Astrocyte (in vitro differentiated cells and primary cell): ENCODE data around the gene FEZ2. TPM values are rescaled to one million over a fixed set of nuclear protein-coding genes. Genes with fewer than 3 reads are reported as not detected.

ENCODE experiments used
- DNase-seq: peaks from one replicate; pipeline ENCODE4 v3.0.0-alpha.2; 2010; ENCODE audit warnings: low read depth
- FAIRE-seq: peaks from 2 replicates; lab custom pipeline; 2011; peaks lifted over from hg19 to GRCh38; lab: Jason Lieb, UNC
- H2AFZ ChIP-seq: 2 replicates; pipeline ENCODE4 v1.6.0; 2012; ENCODE audit warnings: low read depth, low read length, inconsistent platforms
- H3K27ac ChIP-seq: 2 replicates; pipeline ENCODE4 v1.5.1; 2011; ENCODE audit warnings: low read depth, low read length, inconsistent platforms
- H3K27me3 ChIP-seq: 2 replicates; pipeline ENCODE4 v1.6.0; 2011; ENCODE audit warnings: low read length, inconsistent platforms; ENCODE audit not compliant: insufficient read depth
- H3K36me3 ChIP-seq: 2 replicates; pipeline ENCODE4 v1.5.1; 2011; ENCODE audit warnings: low read length, inconsistent platforms; ENCODE audit not compliant: insufficient read depth
- H3K4me1 ChIP-seq: 2 replicates; pipeline ENCODE4 v1.5.1; 2011; ENCODE audit warnings: low read length, inconsistent platforms; ENCODE audit not compliant: insufficient read depth
- H3K4me2 ChIP-seq: 2 replicates; pipeline ENCODE4 v1.6.0; 2012; ENCODE audit warnings: low read length, inconsistent platforms
- H3K4me3 ChIP-seq: 2 replicates; pipeline ENCODE4 v1.5.1; 2011; ENCODE audit warnings: low read depth, mild to moderate bottlenecking, low read length, inconsistent platforms; ENCODE audit not compliant: insufficient read depth
- H3K79me2 ChIP-seq: 2 replicates; pipeline ENCODE4 v1.6.0; 2012; ENCODE audit warnings: mild to moderate bottlenecking, low read length, inconsistent platforms; ENCODE audit not compliant: insufficient read depth
- H3K9ac ChIP-seq: 2 replicates; pipeline ENCODE4 v1.6.0; 2012; ENCODE audit warnings: mild to moderate bottlenecking, low read length, inconsistent platforms
- H3K9me3 ChIP-seq: 2 replicates; pipeline ENCODE4 v1.5.1; 2012; ENCODE audit warnings: low read depth, mild to moderate bottlenecking, low read length, inconsistent platforms; ENCODE audit not compliant: insufficient read depth
- H4K20me1 ChIP-seq: 2 replicates; pipeline ENCODE4 v1.6.0; 2012; ENCODE audit warnings: low read length, inconsistent platforms; ENCODE audit not compliant: insufficient read depth
- H3K27ac Mint-ChIP-seq: one replicate; pipeline ENCODE4 v1.8.0; 2021; ENCODE audit warnings: mild to moderate bottlenecking, mixed read lengths; ENCODE audit not compliant: unreplicated experiment
- H3K27me3 Mint-ChIP-seq: one replicate; pipeline ENCODE4 v1.8.0; 2021; ENCODE audit warnings: low read depth, mixed read lengths; ENCODE audit not compliant: unreplicated experiment
- H3K36me3 Mint-ChIP-seq: one replicate; pipeline ENCODE4 v1.8.0; 2021; ENCODE audit warnings: low read depth, mixed read lengths; ENCODE audit not compliant: unreplicated experiment
- H3K4me1 Mint-ChIP-seq: one replicate; pipeline ENCODE4 v1.8.0; 2021; ENCODE audit warnings: low read depth, mixed read lengths; ENCODE audit not compliant: unreplicated experiment
- H3K4me3 Mint-ChIP-seq: one replicate; pipeline ENCODE4 v1.8.0; 2021; ENCODE audit warnings: mild to moderate bottlenecking, moderate library complexity, mixed read lengths; ENCODE audit not compliant: unreplicated experiment
- H3K9me3 Mint-ChIP-seq: one replicate; pipeline ENCODE4 v1.8.0; 2021; ENCODE audit warnings: mild to moderate bottlenecking, mixed read lengths; ENCODE audit not compliant: unreplicated experiment
- CTCF ChIP-seq: IDR thresholded peaks from 2 replicates; pipeline ENCODE4 v1.5.1; 2011; ENCODE audit warnings: low read depth, mild to moderate bottlenecking, inconsistent platforms, low read length, moderate library complexity; ENCODE audit not compliant: insufficient read depth
- EZH2 ChIP-seq: IDR thresholded peaks from 2 replicates; pipeline ENCODE4 v1.6.1; 2012; ENCODE audit warnings: mild to moderate bottlenecking, low read length, inconsistent platforms; ENCODE audit not compliant: insufficient read depth
- total RNA-seq: library from RNA; stranded (reverse); gene quantifications from 2 replicates; pipeline ENCODE4 v1.2.1, GENCODE V29; 2021

The FEZ2 gene
- total RNA-seq, 1 donor from 2014 or later = 45.0 TPM

DNA sequence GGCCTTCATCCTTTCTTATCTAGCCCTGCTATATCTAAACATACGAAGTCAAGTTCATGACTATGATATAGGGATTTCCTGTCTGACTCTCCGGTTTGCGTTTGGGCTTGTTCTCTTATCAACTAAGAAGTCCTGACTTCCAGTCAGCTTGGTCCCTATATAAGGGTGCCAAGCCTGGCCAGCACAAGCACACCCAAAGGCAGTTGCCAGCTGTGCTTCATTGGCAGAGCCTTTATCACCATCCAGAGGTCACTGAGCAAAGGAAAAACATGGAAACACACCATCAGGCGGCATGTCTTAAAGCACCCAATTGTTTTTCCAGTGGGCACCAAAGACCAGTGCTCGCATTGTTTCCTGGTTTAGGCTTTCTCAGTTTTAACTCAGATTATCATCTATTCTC, 72.7 kb downstream of the FEZ2 start:
- Mint-ChIP-seq H3K36me3 (peaks cover 7% of the 10 kb centered on the region), H3K9me3 (no peaks in the 10 kb centered on the region), H3K27ac (no peak overlapping the region), H3K27me3 (no peaks in the 10 kb centered on the region), H3K4me1 (peaks cover 11% of the 10 kb centered on the region), H3K4me3 (no peak overlapping the region)
- Histone ChIP-seq H3K4me1 (peaks cover 13% of the 10 kb centered on the region), H3K9me3 (no peaks in the 10 kb centered on the region), H3K4me3 (no peak overlapping the region), H3K4me2 (no peak overlapping the region), H2AFZ (no peak overlapping the region), H3K79me2 (peaks cover 9% of the 10 kb centered on the region), H3K9ac (no peak overlapping the region), H3K36me3 (peaks cover 57% of the 10 kb centered on the region), H4K20me1 (peaks cover 5% of the 10 kb centered on the region), H3K27ac (peak overlapping the region; percentile 19), H3K27me3 (no peaks in the 10 kb centered on the region)
- TF ChIP-seq CTCF (no peak), EZH2 (no peak)
- DNase-seq = no peak
- FAIRE-seq = no peak

DNA sequence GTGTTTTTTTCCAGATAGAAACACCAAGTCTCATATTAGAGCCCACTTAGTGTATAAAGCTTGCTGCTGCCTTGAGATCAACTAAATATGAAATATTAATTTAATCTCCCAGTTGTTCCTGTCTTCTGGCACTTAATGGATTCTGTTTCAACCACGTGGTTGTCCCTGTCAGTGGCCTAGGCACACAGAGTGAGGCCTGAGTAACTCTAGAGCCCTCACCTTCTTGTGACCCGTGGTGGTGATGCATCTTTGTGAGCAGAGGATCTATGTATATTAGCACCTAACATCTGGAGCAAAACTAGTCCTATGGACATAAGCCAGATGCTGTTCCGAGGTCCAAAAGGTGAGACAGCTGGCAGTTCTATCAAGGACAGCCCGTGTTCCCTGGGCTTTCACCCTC, 74.8 kb downstream of the FEZ2 start:
- peaks cover 68% of the 10 kb centered on the region for H3K36me3 ChIP-seq
- peaks cover 5% of the 10 kb centered on the region for H4K20me1 ChIP-seq
- H3K4me3 ChIP-seq = no peak overlapping the region
- TF ChIP-seq EZH2 (no peak), CTCF (no peak)
- no peak for DNase-seq
- H3K9me3 ChIP-seq = no peaks in the 10 kb centered on the region
- no peak overlapping the region for H3K27ac ChIP-seq
- no peak for FAIRE-seq
- no peak overlapping the region for H3K9ac ChIP-seq
- no peaks in the 10 kb centered on the region for H3K4me1 ChIP-seq
- H3K36me3 Mint-ChIP-seq = peaks cover 13% of the 10 kb centered on the region
- no peak overlapping the region for H3K27ac Mint-ChIP-seq
- no peak overlapping the region for H2AFZ ChIP-seq
- no peak overlapping the region for H3K4me2 ChIP-seq
- H3K9me3 Mint-ChIP-seq = no peaks in the 10 kb centered on the region
- peaks cover 4% of the 10 kb centered on the region for H3K79me2 ChIP-seq
- no peaks in the 10 kb centered on the region for H3K27me3 ChIP-seq
- no peak overlapping the region for H3K4me3 Mint-ChIP-seq
- peaks cover 3% of the 10 kb centered on the region for H3K4me1 Mint-ChIP-seq
- H3K27me3 Mint-ChIP-seq = no peaks in the 10 kb centered on the region

GRCh38 chr2:36520431-36520830, 77.5 kb downstream of the FEZ2 start:
- Histone ChIP-seq H3K9ac (no peak overlapping the region), H4K20me1 (peaks cover 5% of the 10 kb centered on the region), H3K4me3 (no peak overlapping the region), H3K27ac (no peak overlapping the region), H3K79me2 (peaks cover 4% of the 10 kb centered on the region), H3K4me2 (no peak overlapping the region), H3K4me1 (no peaks in the 10 kb centered on the region), H3K27me3 (no peaks in the 10 kb centered on the region), H3K36me3 (peaks cover 75% of the 10 kb centered on the region), H3K9me3 (no peaks in the 10 kb centered on the region), H2AFZ (no peak overlapping the region)
- TF ChIP-seq EZH2 = no peak
- TF ChIP-seq CTCF = no peak
- DNase-seq (no peak), FAIRE-seq (no peak)
- no peaks in the 10 kb centered on the region for H3K9me3 Mint-ChIP-seq
- H3K4me1 Mint-ChIP-seq = peaks cover 5% of the 10 kb centered on the region
- H3K4me3 Mint-ChIP-seq = no peak overlapping the region
- no peak overlapping the region for H3K27ac Mint-ChIP-seq
- H3K27me3 Mint-ChIP-seq = no peaks in the 10 kb centered on the region
- H3K36me3 Mint-ChIP-seq = peaks cover 23% of the 10 kb centered on the region
